Upper lobe of left lung (tissue), 6 donors: Measurements from ENCODE around the gene AFF3. TPM values are rescaled to one million over a fixed set of nuclear protein-coding genes. Genes with fewer than 3 reads are reported as not detected.

Source experiments
- ATAC-seq, 2 donors: fragments of 200-7000 bp; cut with Tn5 transposase; one replicate each; pipeline ENCODE4 v1.9.1; 2022; ENCODE audit warnings: mild to moderate bottlenecking in 2 of 2, moderate library complexity in 2 of 2; ENCODE audit not compliant: low FRiP score in 2 of 2
- DNase-seq, 2 donors: peaks; one replicate each; pipeline ENCODE4 v3.0.0-alpha.2; 2019 to 2020
- H3K27ac ChIP-seq, 4 donors: fragments of 200-600 bp; sonication (generic); one replicate each; pipeline ENCODE4 v1.5.1; 2016 to 2019
- H3K27me3 ChIP-seq, 4 donors: fragments of 200-600 bp; sonication (generic); one replicate each; pipeline ENCODE4 v1.5.1; 2017 to 2019
- H3K36me3 ChIP-seq, 4 donors: fragments of 200-600 bp; sonication (generic); one replicate each; pipeline ENCODE4 v1.5.1; 2016 to 2019
- H3K4me1 ChIP-seq, 4 donors: fragments of 200-600 bp; sonication (generic); one replicate each; pipeline ENCODE4 v1.5.1; 2018 to 2019
- H3K4me3 ChIP-seq, 4 donors: fragments of 200-600 bp; sonication (generic); one replicate each; pipeline ENCODE4 v1.5.1; 2017 to 2019; ENCODE audit warnings: mild to moderate bottlenecking in 2 of 4, moderate library complexity in 1 of 4
- H3K9me3 ChIP-seq, 4 donors: fragments of 200-600 bp; sonication (generic); one replicate each; pipeline ENCODE4 v1.5.1; 2018 to 2019
- EP300 ChIP-seq, 4 donors: sonication (generic); formaldehyde crosslinking; IDR thresholded peaks; one replicate each; pipeline ENCODE4 v1.5.1; 2017; ENCODE audit warnings: antibody characterized with exemption in 4 of 4, control low read depth in 2 of 4
- POLR2A ChIP-seq, 4 donors: fragments of 450-650 bp; IDR thresholded peaks; one replicate each; pipeline ENCODE4 v1.5.1; 2016 to 2017; ENCODE audit warnings: antibody characterized with exemption in 4 of 4, mild to moderate bottlenecking in 2 of 4
- POLR2AphosphoS5 ChIP-seq, 2 donors: sonication (generic); formaldehyde crosslinking; IDR thresholded peaks; one replicate each; pipeline ENCODE4 v1.5.1; 2017; ENCODE audit warnings: antibody characterized with exemption in 2 of 2
- WGBS, 2 donors: methylation state at CpG; one replicate each; pipeline ENCODE4 v1.1.5; 2017 to 2018; 5-methylcytosine and 5-hydroxymethylcytosine counted together
- total RNA-seq, 6 donors: library from RNA; depleted of rRNA in 4 of 6; stranded (reverse); fragments of >200 nt in 4 of 6; gene quantifications; one replicate each; pipeline versions ENCODE4 v1.1.0 to v1.2.1, GENCODE V29; 2016 to 2021
- TF ChIP-seq, protein P1 (sequence below), 6 experiments: fragments of 450-650 bp in 4 of 6; fragments of 200-600 bp in 2 of 6; sonication (generic) in 2 of 6; IDR thresholded peaks; one replicate each; pipeline ENCODE4 v1.5.1; 2016 to 2019; ENCODE audit warnings: antibody characterized with exemption in 6 of 6
- donor health status: DM: no; HTN: no; CAD: no; lungs with moderate emphysema.
- donor health status: DM: no; HTN: yes; CAD: no; lungs with severe emphysema.

The AFF3 gene
- total RNA-seq, 6 donors from 2014 or later: 21.0 to 195 (median 47.9) TPM

DNA sequence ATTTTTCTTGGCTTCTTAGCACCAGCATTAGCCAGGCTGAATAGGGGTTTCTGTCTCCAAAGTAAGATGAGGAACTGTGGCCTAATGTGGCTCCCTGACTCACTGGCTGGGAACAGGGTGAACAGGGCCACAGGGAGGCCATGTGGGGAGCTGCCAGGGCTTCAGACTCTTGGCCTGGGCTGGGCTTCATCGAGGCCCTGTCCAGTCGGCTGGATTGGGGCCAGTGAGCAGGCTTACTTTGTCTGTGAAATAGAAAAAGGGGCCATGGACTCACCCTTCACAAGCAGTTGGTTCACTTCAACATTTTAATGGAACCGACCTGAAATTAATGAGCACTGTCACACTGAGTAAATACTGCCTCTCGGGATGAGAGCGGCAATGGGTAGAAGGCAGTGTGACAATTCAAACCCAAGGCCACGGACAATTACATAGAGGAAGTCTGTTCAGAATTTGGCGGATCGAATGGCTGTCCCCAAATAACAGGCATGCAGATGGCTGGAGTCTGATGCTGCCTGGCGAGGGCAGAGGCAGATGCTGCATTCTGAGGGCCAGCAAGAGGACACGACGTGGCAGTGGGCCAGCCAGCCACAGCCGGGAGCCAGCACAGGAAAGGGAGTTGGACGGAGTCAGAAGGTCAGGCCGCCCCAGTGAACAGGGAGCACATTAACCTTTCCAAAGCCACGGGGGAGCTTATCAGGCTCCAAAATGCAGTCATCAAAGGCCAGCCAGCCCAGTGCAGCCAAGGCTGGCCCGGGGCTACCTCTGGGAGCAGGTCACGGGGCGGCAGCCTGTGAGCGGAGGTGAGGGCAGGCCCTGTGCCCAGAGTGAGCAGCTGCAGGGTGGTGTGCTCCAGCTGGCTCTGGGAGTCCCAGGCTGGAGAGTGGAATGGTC, 506.0 kb downstream of the AFF3 start:
- peak in 1 of 2 donors; percentile 89 for DNase-seq
- 50 to 56% methylated on average over 7 to 19 of the region's 19 CpGs for WGBS, 2 donors
- no peaks in the 10 kb centered on the region for H3K27me3 ChIP-seq
- no peaks in the 10 kb centered on the region for H3K9me3 ChIP-seq
- H3K4me3 ChIP-seq: no peak overlapping the region
- TF ChIP-seq, protein P1, sequence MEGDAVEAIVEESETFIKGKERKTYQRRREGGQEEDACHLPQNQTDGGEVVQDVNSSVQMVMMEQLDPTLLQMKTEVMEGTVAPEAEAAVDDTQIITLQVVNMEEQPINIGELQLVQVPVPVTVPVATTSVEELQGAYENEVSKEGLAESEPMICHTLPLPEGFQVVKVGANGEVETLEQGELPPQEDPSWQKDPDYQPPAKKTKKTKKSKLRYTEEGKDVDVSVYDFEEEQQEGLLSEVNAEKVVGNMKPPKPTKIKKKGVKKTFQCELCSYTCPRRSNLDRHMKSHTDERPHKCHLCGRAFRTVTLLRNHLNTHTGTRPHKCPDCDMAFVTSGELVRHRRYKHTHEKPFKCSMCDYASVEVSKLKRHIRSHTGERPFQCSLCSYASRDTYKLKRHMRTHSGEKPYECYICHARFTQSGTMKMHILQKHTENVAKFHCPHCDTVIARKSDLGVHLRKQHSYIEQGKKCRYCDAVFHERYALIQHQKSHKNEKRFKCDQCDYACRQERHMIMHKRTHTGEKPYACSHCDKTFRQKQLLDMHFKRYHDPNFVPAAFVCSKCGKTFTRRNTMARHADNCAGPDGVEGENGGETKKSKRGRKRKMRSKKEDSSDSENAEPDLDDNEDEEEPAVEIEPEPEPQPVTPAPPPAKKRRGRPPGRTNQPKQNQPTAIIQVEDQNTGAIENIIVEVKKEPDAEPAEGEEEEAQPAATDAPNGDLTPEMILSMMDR (IDR thresholded peaks at IDR 0.05): no peak
- TF ChIP-seq EP300 (IDR thresholded peaks at IDR 0.05): no peak
- TF ChIP-seq POLR2AphosphoS5 (IDR thresholded peaks at IDR 0.05): no peak
- no peak for TF ChIP-seq POLR2A (IDR thresholded peaks at IDR 0.05)
- H3K36me3 ChIP-seq: no peaks in the 10 kb centered on the region
- peak; percentile 65 to 82 for ATAC-seq
- peaks cover 3 to 11% (median 6%) of the 10 kb centered on the region in 4 donors for H3K4me1 ChIP-seq
- peak overlapping the region in 2 of 4 donors; percentile 11 to 26 for H3K27ac ChIP-seq

DNA sequence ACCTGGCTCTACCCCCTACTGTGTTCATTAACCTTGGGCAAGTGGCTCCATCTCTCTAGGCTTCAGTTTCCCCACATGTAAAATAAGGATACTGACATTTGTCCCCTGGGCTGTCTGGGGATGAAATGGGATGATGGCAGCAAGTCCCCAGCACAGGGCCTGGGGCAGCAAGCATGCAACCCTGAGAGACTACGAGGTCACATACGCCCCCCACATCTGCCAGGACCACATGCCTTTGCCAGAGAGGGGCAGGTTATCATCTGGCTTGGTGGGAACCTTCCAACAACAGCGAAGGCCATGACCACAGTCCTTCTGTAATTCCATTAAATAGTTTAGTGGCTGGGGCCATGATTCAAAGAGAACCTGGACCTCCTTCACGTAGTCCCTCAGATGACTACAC, 506.7 kb downstream of the AFF3 start:
- Histone ChIP-seq H3K27ac (no peak overlapping the region), H3K9me3 (no peaks in the 10 kb centered on the region), H3K4me1 (peaks cover 3 to 11% (median 6%) of the 10 kb centered on the region in 4 donors), H3K4me3 (no peak overlapping the region), H3K36me3 (no peaks in the 10 kb centered on the region), H3K27me3 (no peaks in the 10 kb centered on the region)
- DNase-seq: no peak
- no peak for ATAC-seq
- 97 to 100% methylated on average over 1 to 4 of the region's 4 CpGs for WGBS, 2 donors
- TF ChIP-seq, protein P1 (IDR thresholded peaks at IDR 0.05): no peak
- TF ChIP-seq POLR2A (IDR thresholded peaks at IDR 0.05): no peak
- TF ChIP-seq POLR2AphosphoS5 (IDR thresholded peaks at IDR 0.05): no peak
- no peak for TF ChIP-seq EP300 (IDR thresholded peaks at IDR 0.05)

DNA sequence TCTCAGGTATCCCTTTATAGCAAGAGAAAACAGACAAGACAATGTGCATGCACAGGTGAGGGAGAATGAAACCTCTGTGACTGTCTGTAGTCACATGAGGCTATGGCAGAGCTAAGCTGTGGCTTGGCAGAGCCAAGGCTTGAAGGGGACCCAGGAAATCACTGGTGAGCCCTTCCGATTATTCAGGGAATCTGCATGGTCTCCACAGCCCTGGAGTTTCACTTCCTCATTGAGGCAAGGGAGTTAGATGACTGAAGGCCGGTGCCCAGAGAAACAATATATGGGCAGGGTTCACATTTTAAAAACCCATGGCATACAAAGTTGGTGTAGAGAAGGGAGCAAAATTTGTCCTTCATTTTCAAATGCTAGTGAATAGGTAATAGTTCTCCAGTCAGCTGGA, 508.2 kb downstream of the AFF3 start:
- DNase-seq (no peak), ATAC-seq (no peak)
- H3K27me3 ChIP-seq: no peaks in the 10 kb centered on the region
- 74 to 83% methylated on average over 2 of the region's 2 CpGs for WGBS, 2 donors
- peaks cover 3 to 11% (median 6%) of the 10 kb centered on the region in 4 donors for H3K4me1 ChIP-seq
- no peaks in the 10 kb centered on the region for H3K9me3 ChIP-seq
- H3K27ac ChIP-seq: no peak overlapping the region
- TF ChIP-seq POLR2A (IDR thresholded peaks at IDR 0.05) (no peak), EP300 (IDR thresholded peaks at IDR 0.05) (no peak), POLR2AphosphoS5 (IDR thresholded peaks at IDR 0.05) (no peak)
- TF ChIP-seq, protein P1 (IDR thresholded peaks at IDR 0.05): no peak
- no peak overlapping the region for H3K4me3 ChIP-seq
- H3K36me3 ChIP-seq: no peaks in the 10 kb centered on the region

DNA sequence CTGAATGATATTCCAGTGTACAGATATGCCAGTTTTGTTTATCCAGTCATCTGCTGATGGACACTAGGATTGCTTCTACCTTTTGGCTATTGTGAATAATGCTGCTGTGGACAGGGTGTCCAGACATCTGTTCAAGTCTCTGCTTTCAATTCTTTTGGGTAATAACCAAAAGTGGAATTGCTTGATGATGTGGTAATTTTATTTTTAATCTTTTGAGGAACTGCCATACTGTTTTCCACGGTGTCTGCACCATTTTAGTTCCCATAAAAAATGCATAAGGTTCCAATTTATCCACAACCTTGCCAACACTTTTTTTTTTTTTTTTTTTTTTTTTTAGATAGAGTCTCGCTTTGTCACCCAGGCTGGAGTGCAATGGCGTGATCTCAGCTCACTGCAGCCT, 510.7 kb downstream of the AFF3 start:
- DNase-seq (no peak), ATAC-seq (no peak)
- Histone ChIP-seq H3K4me1 (peaks cover 2 to 6% (median 4%) of the 10 kb centered on the region in 4 donors), H3K4me3 (no peak overlapping the region), H3K9me3 (no peaks in the 10 kb centered on the region), H3K36me3 (no peaks in the 10 kb centered on the region), H3K27ac (no peak overlapping the region), H3K27me3 (no peaks in the 10 kb centered on the region)
- 74 to 82% methylated on average over 3 of the region's 3 CpGs for WGBS, 2 donors
- TF ChIP-seq POLR2A (IDR thresholded peaks at IDR 0.05) (no peak), EP300 (IDR thresholded peaks at IDR 0.05) (no peak), POLR2AphosphoS5 (IDR thresholded peaks at IDR 0.05) (no peak)
- TF ChIP-seq, protein P1 (IDR thresholded peaks at IDR 0.05): no peak
